Activated CD4-positive, alpha-beta memory T cell treated with anti-CD3 and anti-CD28 coated beads, Interleukin-2, amount 10 ng/mL, durations not matched to agents 7 days and 5 days (primary cell): Measurements from ENCODE around the gene PIK3R3. TPM values are rescaled to one million over a fixed set of nuclear protein-coding genes. Genes with fewer than 3 reads are reported as not detected.

Experiments used
- CTCF ChIA-PET: fragments of 350-600 bp; sonication (Branson Sonifier 250); formaldehyde crosslinking; loops from one replicate; lab custom pipeline; 2021; ENCODE audit warnings: antibody characterized with exemption, inconsistent platforms; lab: Charles Lee
- POLR2A ChIA-PET: fragments of 350-600 bp; sonication (Branson Sonifier 250); formaldehyde crosslinking; loops from one replicate; lab custom pipeline; 2021; ENCODE audit warnings: antibody characterized with exemption; lab: Charles Lee
- DNase-seq: peaks from one replicate; pipeline ENCODE4 v3.0.0-alpha.2; 2020
- H3K27ac Mint-ChIP-seq: one replicate; pipeline ENCODE4 v1.8.0; 2021; ENCODE audit warnings: mild to moderate bottlenecking, mixed read lengths
- H3K27me3 Mint-ChIP-seq: one replicate; pipeline ENCODE4 v1.8.0; 2021; ENCODE audit warnings: mixed read lengths
- H3K36me3 Mint-ChIP-seq: one replicate; pipeline ENCODE4 v1.8.0; 2021; ENCODE audit warnings: low read depth, mixed read lengths
- H3K4me1 Mint-ChIP-seq: one replicate; pipeline ENCODE4 v1.8.0; 2021; ENCODE audit warnings: mixed read lengths
- H3K4me3 Mint-ChIP-seq: one replicate; pipeline ENCODE4 v1.8.0; 2021; ENCODE audit warnings: mild to moderate bottlenecking, mixed read lengths
- H3K9me3 Mint-ChIP-seq: one replicate; pipeline ENCODE4 v1.8.0; 2021; ENCODE audit warnings: mixed read lengths
- total RNA-seq, 2 experiments: library from RNA; stranded (reverse); gene quantifications; one replicate each; pipeline ENCODE4 v1.2.3, GENCODE V29; 2021

Gene PIK3R3
- total RNA-seq, 2 experiments from 2014 or later = 5.0 to 5.2 TPM

DNA sequence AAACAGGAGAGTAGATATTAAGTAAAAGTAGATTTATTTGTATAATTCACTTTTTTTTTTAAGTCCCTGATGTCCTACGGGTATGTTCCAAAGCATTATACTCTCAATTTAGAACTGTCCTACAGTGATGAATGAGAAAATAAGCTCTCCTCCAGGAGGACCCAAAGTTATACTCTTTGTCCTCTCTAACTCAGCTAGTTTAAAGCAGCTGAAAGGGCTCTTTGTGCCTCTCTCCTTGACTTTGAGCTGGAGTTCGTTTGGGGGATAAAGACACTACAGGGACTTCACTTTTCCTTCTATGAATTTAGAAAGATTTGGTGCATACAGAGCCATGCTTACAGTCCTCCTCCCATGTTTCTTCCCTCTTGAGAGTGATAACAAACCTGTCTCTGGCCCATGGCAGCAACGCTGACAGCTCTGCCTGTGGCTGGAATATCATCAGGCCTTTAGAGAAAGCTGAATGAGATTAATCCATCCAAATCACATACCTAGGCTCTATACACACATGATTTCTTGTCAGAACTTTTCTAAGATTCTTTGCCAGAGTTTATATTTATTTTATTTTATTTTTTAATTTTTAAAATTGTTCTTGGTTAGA lies 134.3 kb downstream of the PIK3R3 start:
- no peaks in the 10 kb centered on the region for H3K27me3 Mint-ChIP-seq
- ChIA-PET CTCF (no interaction called here), POLR2A (no interaction called here)
- no peak for DNase-seq
- H3K27ac Mint-ChIP-seq = no peak overlapping the region
- H3K9me3 Mint-ChIP-seq = no peaks in the 10 kb centered on the region
- H3K4me3 Mint-ChIP-seq = no peak overlapping the region
- H3K36me3 Mint-ChIP-seq = peaks cover 5% of the 10 kb centered on the region
- no peaks in the 10 kb centered on the region for H3K4me1 Mint-ChIP-seq

DNA sequence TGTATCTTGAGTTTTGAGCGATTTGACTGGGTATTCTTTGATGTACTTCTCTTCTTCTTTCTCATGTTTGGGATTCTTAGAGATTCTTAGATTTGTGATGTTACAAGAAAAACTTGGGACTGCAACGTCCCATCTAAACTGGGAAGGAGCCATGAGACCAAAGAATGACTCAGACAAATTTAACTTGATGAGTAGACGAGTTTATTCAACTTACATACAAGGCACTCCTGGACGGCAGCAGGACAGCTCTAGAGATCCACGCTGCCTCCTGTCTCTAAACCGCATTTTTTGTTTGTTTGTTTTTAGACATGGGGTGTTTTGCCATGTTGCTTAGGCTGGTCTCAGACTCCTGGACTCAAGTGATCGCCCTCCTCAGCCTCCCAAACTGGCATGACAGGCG lies 137.1 kb downstream of the PIK3R3 start:
- POLR2A ChIA-PET = no interaction called here
- no peak overlapping the region for H3K27ac Mint-ChIP-seq
- no peaks in the 10 kb centered on the region for H3K4me1 Mint-ChIP-seq
- CTCF ChIA-PET = interaction anchor here (0.6 kb wide), 1 partner anchor 228 kb away, joined by 3 read pairs; no protein-coding TSS in a partner anchor
- no peaks in the 10 kb centered on the region for H3K9me3 Mint-ChIP-seq
- H3K27me3 Mint-ChIP-seq = no peaks in the 10 kb centered on the region
- H3K36me3 Mint-ChIP-seq = peaks cover 9% of the 10 kb centered on the region
- no peak overlapping the region for H3K4me3 Mint-ChIP-seq
- DNase-seq = no peak

DNA sequence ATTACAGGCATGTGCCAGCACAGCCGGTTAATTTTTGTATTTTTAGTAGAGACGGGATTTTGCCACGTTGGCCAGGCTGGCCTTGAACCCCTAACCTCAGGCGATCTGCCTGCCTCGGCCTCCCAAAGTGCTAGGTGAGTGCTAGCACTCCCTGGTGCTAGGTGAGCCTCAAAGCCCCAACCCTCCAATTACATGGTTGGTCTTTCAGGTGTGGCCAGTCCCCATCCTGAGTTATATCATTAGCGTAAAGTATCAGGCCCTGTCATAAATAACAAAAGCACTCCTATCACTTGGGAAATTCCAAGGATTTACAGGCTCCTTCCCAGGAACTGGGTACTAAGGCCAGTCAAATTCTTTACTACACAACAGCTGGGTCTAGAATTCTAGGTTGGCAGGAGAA lies 138.0 kb downstream of the PIK3R3 start:
- peaks cover 3% of the 10 kb centered on the region for H3K36me3 Mint-ChIP-seq
- H3K27ac Mint-ChIP-seq = no peak overlapping the region
- no peak overlapping the region for H3K4me3 Mint-ChIP-seq
- no peaks in the 10 kb centered on the region for H3K27me3 Mint-ChIP-seq
- ChIA-PET POLR2A (no interaction called here), CTCF (no interaction called here)
- H3K9me3 Mint-ChIP-seq = no peaks in the 10 kb centered on the region
- no peak for DNase-seq
- H3K4me1 Mint-ChIP-seq = no peaks in the 10 kb centered on the region

Other genes starting within 250 kb of the PIK3R3 start
- not detected for gene TSPAN1, start 42.5 kb upstream of the PIK3R3 start, total RNA-seq
- not detected for gene P3R3URF, start 43.9 kb upstream of the PIK3R3 start, total RNA-seq
- 10 to 100 TPM; 27.4 to 28.5 TPM for gene POMGNT1, start 65.8 kb upstream of the PIK3R3 start, total RNA-seq
- gene LURAP1, start 70.7 kb upstream of the PIK3R3 start, total RNA-seq = under 1 TPM; 0.15 to 0.20 TPM
- 10 to 100 TPM; 43.9 to 44.0 TPM for gene RAD54L, start 115.1 kb upstream of the PIK3R3 start, total RNA-seq
- 10 to 100 TPM; 40.3 to 41.7 TPM for gene LRRC41, start 171.0 kb upstream of the PIK3R3 start, total RNA-seq
- 100 to 1,000 TPM; 266 to 274 TPM for gene UQCRH, start 171.1 kb upstream of the PIK3R3 start, total RNA-seq
- gene NSUN4, start 208.2 kb upstream of the PIK3R3 start, total RNA-seq = 10 to 100 TPM; 21.0 to 21.4 TPM